Stimulated activated memory B cell treated with anti-CD40 and anti-IgM and Interleukin-4, amounts not matched to agents 10 μg/mL and 1 μg/mL and 100 μg/mL, for 72 hours (primary cell): Measurements from ENCODE around the gene GNG12.
"Not testable (repeated sequence)": the region's sequence is repeated elsewhere in the genome, so short reads cannot be mapped to it uniquely, and the experiment has no call there.

ENCODE experiments used
- ATAC-seq: fragments of 150-1000 bp; cut with Tn5 transposase; 2 replicates; pipeline ENCODE4 v1.10.0; 2021
- H3K27ac Mint-ChIP-seq: one replicate; pipeline ENCODE4 v1.8.0; 2022; ENCODE audit warnings: mild to moderate bottlenecking, mixed read lengths
- H3K27me3 Mint-ChIP-seq: one replicate; pipeline ENCODE4 v1.8.0; 2022; ENCODE audit warnings: mixed read lengths
- H3K36me3 Mint-ChIP-seq: one replicate; pipeline ENCODE4 v1.8.0; 2022; ENCODE audit warnings: mixed read lengths
- H3K4me1 Mint-ChIP-seq: one replicate; pipeline ENCODE4 v1.8.0; 2022; ENCODE audit warnings: mixed read lengths
- H3K4me3 Mint-ChIP-seq: one replicate; pipeline ENCODE4 v1.8.0; 2022; ENCODE audit warnings: mild to moderate bottlenecking, moderate library complexity, mixed read lengths
- H3K9me3 Mint-ChIP-seq: one replicate; pipeline ENCODE4 v1.8.0; 2022; ENCODE audit warnings: mixed read lengths

GNG12 gene

GRCh38 chr1:67657152-67657551 is 176.1 kb downstream of the GNG12 start:
- H3K9me3 Mint-ChIP-seq, H3K27ac Mint-ChIP-seq, H3K4me1 Mint-ChIP-seq, H3K4me3 Mint-ChIP-seq, ATAC-seq, H3K36me3 Mint-ChIP-seq: not testable (repeated sequence)
- H3K27me3 Mint-ChIP-seq, result peaks cover 16% of the 10 kb centered on the region

DNA sequence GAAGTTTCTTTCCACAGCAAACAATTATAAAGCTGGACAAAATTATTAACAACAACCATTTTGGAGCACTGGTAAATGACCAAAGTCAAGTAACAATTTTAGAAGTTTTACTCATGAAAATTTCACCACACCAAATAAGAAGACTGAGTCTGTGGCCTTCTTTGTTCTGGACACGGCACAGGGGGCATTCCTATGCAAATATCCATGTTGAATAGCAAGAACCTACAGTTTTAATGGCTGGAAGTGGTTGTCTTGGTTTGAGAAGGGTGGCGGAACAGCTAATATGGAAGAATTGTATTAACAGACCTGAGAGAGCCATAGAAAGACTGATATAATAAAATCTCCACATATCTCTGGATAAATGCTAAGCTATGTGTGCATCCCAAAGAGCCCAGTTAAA is 177.7 kb downstream of the GNG12 start:
- H3K27ac Mint-ChIP-seq, result no peak overlapping the region
- no peaks in the 10 kb centered on the region for H3K36me3 Mint-ChIP-seq
- ATAC-seq, result no peak
- peaks cover 10% of the 10 kb centered on the region for H3K27me3 Mint-ChIP-seq
- H3K4me1 Mint-ChIP-seq, result no peaks in the 10 kb centered on the region
- no peaks in the 10 kb centered on the region for H3K9me3 Mint-ChIP-seq
- no peak overlapping the region for H3K4me3 Mint-ChIP-seq

DNA sequence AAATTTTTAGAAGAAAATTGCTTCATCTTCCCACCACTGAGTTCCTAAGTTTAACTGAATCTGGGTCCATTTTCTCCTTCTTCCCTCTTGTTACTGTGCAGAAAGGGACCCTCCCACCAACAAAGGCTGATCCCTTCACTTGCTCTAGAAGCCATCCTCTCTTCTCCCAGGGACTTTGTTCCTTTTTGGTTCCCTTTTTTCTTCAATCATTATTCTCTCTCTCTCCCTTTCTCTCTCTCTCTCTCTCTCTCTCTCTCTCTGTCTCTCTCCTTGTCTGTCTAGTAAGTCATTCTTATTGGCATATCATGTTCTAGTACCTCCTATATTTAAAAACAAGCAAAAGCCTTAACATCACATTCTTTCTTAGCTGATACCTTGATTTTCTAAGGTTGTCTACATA is 180.0 kb downstream of the GNG12 start:
- Mint-ChIP-seq H3K4me3 (no peak overlapping the region), H3K4me1 (no peaks in the 10 kb centered on the region), H3K36me3 (no peaks in the 10 kb centered on the region), H3K27me3 (no peaks in the 10 kb centered on the region), H3K9me3 (no peaks in the 10 kb centered on the region), H3K27ac (no peak overlapping the region)
- ATAC-seq, result no peak

GRCh38 chr1:67652800-67653199 is 180.5 kb downstream of the GNG12 start:
- Mint-ChIP-seq H3K9me3 (no peaks in the 10 kb centered on the region), H3K36me3 (no peaks in the 10 kb centered on the region), H3K4me1 (no peaks in the 10 kb centered on the region), H3K4me3 (no peak overlapping the region), H3K27ac (no peak overlapping the region), H3K27me3 (no peaks in the 10 kb centered on the region)
- peak; percentile 41 for ATAC-seq
